HG02798 (cell line): ENCODE data around the gene DNAH10.
"Not testable (repeated sequence)": the region's sequence is repeated elsewhere in the genome, so short reads cannot be mapped to it uniquely, and the experiment has no call there.

Source experiments
- ATAC-seq: cut with Tn5 transposase; IDR thresholded peaks from one replicate; pipeline ENCODE4 v1.9.1; 2021; ENCODE audit warnings: mild to moderate bottlenecking; ENCODE audit not compliant: unreplicated experiment, poor library complexity

DNAH10 gene

DNA sequence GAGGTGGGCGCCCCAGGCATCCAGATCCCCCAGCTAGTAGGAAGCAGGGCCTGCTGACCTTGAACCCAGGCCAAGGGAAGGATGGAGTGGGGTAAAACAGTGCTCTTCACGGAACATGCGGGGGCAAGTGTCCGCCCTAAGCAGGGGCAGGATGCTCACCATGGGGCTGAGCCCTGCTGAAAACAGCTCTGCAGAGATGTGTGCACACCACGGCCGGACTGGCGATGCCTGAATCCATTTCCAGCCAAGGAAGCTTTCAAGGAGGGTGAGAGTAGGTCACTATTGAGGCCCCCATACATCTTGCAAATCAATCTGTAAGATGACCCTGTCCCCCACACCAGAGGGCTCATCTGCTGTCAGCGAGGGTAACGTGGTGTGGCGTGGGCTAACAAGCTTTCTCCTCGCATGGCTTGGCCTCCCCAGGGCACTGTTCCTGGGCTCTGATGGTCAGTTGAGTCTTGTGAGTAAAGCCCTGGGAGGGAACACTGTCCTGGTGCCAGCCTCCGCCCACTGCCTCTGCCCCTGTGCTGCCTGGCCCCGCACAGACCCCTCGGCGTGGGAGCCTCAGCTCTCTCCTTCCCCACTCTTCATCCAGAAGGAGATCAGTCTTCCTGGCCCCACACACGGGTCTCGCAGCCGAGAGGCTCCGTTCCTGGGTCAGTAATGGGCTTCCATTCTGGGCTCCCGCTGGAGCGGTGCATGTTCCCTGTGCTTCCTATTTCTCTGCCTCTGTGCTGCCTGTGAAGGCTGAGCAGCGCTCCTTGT, 141.4 kb downstream of the DNAH10 start:
- ATAC-seq = no peak

- ATAC-seq = no peak
Observed at GRCh38 chr12:123905319-123905925, 143.3 kb downstream of the DNAH10 start.

DNA sequence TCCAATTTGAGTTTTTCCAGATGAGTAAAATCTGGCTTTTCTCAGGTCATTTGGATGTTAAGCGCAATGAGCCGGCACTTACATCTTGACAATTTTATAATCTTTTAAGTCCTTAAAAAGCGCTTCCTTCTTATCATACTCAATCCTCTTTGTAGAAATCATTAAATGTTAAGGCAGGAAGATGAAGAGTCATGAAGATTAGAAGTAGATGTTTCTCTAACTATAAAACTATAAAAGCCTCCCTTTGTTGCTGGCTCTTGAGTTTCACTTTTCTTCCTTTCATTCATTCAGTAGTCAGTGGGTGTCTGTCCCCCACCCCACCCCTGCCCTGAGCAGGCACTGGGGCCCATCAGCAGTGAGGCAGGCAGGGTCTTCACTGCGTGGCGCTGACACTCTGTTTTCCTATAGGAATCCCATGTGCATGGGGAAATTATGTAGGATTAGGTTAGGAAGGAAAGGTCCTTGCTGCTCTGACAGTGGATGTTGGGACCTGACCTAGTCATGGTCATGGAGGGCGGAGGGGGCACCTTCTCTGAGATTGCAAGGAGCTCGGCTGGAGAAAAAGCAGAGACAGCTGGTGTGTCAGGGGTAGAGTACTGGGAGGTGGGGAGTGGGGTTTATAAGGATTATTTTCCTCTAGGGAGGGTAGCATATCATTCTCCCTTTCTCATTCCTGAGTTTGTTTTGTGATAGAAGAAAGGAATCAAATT, 144.8 kb downstream of the DNAH10 start:
- no peak for ATAC-seq

- ATAC-seq = no peak
Observed at GRCh38 chr12:123907726-123908476, 145.8 kb downstream of the DNAH10 start.

GRCh38 chr12:123908884-123909725, 147.0 kb downstream of the DNAH10 start:
- ATAC-seq = no peak

DNA sequence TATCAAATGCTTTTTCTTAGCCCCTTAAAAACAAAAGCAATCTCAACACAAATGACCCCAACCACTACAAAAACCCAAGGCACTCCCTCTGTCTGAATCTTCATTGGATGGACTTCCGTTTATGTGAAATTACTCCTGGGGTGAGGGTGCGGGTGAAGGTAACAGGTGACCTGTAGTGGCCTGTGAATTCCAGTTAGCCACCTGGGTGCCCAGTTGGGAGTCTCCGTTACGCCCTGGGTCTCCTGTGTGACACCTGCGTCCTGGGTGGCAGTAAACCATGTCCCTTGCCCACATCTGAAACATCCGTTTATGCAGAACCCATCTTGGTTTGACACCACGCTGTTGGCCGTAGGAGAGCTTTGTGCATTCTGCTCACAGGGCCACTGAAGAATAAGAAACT, 148.0 kb downstream of the DNAH10 start:
- no peak for ATAC-seq

DNA sequence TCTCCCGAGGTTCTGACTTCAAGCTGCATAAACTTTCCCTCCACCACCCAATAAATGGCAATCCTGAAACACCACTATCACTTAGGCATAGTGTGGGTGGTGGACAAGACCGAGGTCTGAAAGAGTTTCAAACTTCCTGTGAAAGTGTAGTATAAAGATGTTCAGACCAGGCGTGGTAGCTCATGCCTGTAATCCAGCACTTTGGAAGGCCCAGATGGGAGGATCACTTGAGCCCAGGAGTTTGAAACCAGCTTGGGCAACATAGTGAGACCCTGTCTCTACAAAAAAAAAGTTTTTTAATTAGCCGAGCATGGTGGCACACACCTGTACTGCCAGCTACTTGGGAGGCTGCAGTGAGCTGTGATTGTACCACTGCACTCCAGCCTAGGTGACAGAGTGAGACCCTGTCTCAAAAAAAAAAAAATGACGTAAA, 148.7 kb downstream of the DNAH10 start:
- ATAC-seq = no peak

DNA sequence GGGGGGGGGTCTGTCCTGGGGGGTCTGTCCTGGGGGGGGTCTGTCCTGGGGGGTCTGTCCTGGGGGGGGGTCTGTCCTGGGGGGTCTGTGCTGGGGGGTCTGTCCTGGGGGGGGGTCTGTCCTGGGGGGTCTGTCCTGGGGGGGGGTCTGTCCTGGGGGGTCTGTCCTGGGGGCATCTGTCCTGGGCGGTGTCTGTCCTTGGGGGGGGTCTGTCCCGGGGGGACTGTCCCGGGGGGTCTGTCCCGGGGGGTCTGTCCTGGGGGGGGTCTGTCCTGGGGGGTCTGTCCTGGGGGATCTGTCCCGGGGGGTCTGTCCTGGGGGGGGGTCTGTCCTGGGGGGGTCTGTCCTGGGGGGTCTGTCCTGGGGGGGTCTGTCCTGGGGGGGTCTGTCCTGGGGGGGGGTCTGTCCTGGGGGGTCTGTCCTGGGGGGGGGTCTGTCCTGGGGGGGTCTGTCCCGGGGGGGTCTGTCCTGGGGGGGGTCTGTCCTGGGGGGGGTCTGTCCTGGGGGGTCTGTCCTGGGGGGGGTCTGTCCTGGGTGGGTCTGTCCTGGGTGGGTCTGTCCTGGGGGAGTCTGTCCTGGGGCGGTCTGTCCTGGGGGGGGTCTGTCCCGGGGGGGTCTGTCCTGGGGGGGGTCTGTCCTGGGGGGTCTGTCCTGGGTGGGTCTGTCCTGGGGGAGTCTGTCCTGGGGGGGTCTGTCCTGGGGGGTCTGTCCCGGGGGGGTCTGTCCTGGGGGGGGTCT, 149.7 kb downstream of the DNAH10 start:
- not testable (repeated sequence) for ATAC-seq

DNA sequence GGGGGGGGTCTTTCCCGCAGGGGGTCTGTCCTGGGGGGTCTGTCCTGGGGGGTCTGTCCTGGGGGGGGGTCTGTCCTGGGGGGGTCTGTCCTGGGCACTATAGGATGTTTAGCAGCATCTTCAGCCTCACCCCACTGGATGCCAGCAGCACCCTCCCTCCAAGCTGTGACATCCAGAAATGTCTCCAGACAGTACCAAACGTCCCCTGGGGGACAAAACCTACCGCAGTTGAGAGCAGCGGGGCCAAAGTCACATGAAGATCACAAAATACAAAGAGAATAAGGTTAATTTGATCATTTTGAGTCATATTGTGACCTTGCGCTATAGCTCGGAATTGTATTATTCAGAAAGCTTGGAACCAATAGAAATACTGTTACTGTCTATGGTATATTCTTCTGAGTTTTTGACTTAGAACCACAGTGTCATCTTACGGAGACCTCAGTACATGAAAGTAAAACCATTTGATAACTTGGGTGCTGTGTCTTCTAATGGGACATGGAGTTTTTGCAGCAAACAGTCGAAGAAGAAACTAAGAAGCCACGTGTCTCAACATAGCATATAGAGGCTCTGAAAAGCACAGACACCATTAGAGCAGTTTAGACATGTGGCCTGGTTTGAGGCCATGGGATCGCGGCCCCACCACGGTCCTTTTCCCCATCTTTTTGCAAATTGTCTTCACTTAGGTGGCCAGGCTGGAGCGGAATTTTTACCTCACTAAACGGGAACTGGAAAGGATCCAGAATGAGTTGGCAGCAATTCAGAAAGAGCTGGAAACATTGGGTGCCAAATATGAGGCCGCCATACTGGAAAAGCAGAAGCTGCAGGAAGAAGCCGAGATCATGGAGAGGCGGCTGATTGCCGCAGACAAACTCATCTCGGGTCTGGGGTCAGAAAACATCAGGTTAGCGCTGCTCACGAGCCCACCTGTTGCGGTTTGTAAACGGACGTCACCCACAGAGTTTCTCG, 150.6 kb downstream of the DNAH10 start:
- ATAC-seq = no peak

DNA sequence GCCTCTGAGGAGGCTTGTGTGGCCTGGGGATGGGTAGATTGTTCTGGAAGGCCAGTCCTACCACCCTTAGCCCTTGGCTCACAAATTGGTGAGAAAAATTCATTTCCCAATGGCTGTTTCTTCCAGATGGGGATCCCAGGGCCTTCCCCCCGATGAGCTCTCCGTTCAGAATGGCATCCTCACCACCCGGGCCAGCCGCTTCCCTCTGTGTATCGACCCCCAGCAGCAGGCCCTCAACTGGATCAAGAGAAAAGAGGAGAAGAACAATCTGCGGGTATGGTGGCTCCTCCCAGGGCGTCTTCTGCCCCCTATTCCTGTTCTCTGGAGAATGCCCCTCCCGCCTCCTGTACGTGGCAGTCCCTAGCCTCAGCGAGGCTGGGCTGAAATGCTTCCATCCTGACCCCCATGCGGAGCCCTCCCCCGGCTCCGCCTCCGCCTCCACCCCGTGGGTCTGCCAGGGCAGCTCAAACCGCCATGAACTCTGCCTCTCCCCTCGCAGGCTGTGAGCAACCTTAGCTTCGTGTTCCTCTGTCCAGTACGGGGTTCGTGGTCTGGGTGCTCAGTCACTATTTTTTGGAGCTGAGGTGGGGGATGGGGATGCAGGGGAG, 152.7 kb downstream of the DNAH10 start:
- ATAC-seq = no peak

- ATAC-seq = no peak
Observed at GRCh38 chr12:123916729-123917128, 154.6 kb downstream of the DNAH10 start.

- ATAC-seq = no peak
Observed at GRCh38 chr12:123917337-123917850, 155.3 kb downstream of the DNAH10 start.

DNA sequence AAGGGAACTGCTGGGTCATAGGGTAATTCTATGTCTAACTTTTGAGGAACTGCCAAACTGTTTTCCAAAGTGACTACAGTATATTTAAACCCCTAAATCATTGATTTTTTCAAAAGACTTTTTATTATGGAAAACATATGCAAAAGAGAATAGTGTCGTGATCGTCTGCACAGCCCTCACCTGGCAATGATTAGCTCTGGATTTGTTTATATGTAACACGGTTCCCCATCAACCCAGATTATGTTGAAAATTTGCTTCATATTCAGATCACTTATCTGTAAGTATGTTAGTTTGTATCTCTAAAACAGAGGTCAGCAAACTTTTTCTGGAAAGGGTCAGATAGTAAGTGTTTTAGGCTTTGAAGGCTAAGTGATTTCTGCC, 157.9 kb downstream of the DNAH10 start:
- no peak for ATAC-seq

DNA sequence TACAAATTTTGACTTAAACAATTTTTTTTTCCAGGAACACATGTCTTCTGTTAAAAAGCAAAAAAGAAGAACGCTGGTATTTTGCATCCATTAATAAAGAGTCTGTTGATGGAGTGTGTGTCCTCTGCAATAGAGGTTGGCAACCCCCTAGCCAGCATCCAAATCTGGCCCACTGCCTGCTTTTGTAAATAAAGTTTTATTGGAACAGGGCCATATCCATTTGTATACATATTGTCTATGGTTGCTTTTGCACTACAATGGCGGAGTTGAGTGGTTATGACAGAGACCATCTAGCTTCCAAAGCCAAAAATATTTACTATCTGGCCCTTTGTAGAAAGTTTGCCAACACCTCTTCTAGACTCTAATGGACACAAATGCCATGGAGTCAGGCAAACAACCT, 160.9 kb downstream of the DNAH10 start:
- no peak for ATAC-seq

- ATAC-seq = no peak
Observed at GRCh38 chr12:123923927-123924326, 161.8 kb downstream of the DNAH10 start.

- ATAC-seq = no peak
Observed at GRCh38 chr12:123924539-123924938, 162.4 kb downstream of the DNAH10 start.

- ATAC-seq = no peak
Observed at GRCh38 chr12:123928274-123928865, 166.3 kb downstream of the DNAH10 start.
